Neural cell (in vitro differentiated cells): ENCODE measurements around the gene SSTR1.

Source experiments
- EP300 ChIP-seq: fragments of 450-650 bp; conservative IDR thresholded peaks from 2 replicates; pipeline ENCODE4 v1.6.1; 2014; ENCODE audit warnings: antibody characterized with exemption, mild to moderate bottlenecking, moderate library complexity; ENCODE audit not compliant: poor library complexity, severe bottlenecking
- EZH2 ChIP-seq: fragments of 200-600, 300-800 bp; shearing (Covaris generic), sonication (generic); IDR thresholded peaks from 2 replicates; pipeline ENCODE4 v1.6.1; 2014; ENCODE audit warnings: antibody characterized with exemption, low read length, borderline replicate concordance, mild to moderate bottlenecking; ENCODE audit not compliant: insufficient read depth, poor library complexity, severe bottlenecking
- POLR2AphosphoS5 ChIP-seq: IDR thresholded peaks from 2 replicates; pipeline ENCODE4 v1.6.1; 2012
- RAD21 ChIP-seq: fragments of 450-650 bp; conservative IDR thresholded peaks from 2 replicates; pipeline ENCODE4 v1.6.1; 2014; ENCODE audit warnings: antibody characterized with exemption, mild to moderate bottlenecking, moderate library complexity
- REST ChIP-seq: IDR thresholded peaks from 2 replicates; pipeline ENCODE4 v1.6.1; 2012; ENCODE audit warnings: borderline replicate concordance
- SMC3 ChIP-seq: fragments of 450-650 bp; conservative IDR thresholded peaks from 2 replicates; pipeline ENCODE4 v1.6.1; 2014; ENCODE audit warnings: antibody characterized with exemption, mild to moderate bottlenecking, moderate library complexity; ENCODE audit not compliant: poor library complexity
- TAF1 ChIP-seq: IDR thresholded peaks from 2 replicates; pipeline ENCODE4 v1.6.1; 2012; ENCODE audit warnings: low read depth
- TF ChIP-seq, protein P1 (sequence below): fragments of 450-650 bp; IDR thresholded peaks from 2 replicates; pipeline ENCODE4 v1.5.1; 2014; ENCODE audit warnings: antibody characterized with exemption, mild to moderate bottlenecking, moderate library complexity; ENCODE audit not compliant: poor library complexity, severe bottlenecking

- TF ChIP-seq RAD21 (no peak), EP300 (no peak), REST (no peak), EZH2 (no peak), POLR2AphosphoS5 (no peak), SMC3 (no peak), TAF1 (no peak)
- TF ChIP-seq, protein P1, sequence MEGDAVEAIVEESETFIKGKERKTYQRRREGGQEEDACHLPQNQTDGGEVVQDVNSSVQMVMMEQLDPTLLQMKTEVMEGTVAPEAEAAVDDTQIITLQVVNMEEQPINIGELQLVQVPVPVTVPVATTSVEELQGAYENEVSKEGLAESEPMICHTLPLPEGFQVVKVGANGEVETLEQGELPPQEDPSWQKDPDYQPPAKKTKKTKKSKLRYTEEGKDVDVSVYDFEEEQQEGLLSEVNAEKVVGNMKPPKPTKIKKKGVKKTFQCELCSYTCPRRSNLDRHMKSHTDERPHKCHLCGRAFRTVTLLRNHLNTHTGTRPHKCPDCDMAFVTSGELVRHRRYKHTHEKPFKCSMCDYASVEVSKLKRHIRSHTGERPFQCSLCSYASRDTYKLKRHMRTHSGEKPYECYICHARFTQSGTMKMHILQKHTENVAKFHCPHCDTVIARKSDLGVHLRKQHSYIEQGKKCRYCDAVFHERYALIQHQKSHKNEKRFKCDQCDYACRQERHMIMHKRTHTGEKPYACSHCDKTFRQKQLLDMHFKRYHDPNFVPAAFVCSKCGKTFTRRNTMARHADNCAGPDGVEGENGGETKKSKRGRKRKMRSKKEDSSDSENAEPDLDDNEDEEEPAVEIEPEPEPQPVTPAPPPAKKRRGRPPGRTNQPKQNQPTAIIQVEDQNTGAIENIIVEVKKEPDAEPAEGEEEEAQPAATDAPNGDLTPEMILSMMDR: no peak
These were observed 2.4 kb upstream of the SSTR1 start for GRCh38 chr14:38205119-38205813.
